Adrenal gland (tissue), 5 donors: ENCODE measurements around the gene ATP13A1.

Experiments used
- POLR2A ChIP-seq, 2 donors: fragments of 450-650 bp; IDR thresholded peaks; one replicate each; pipeline ENCODE4 v1.6.1; 2017; ENCODE audit warnings: antibody characterized with exemption in 2 of 2, mild to moderate bottlenecking in 2 of 2, moderate library complexity in 1 of 2
- TF ChIP-seq, protein P1 (sequence below), 6 experiments: fragments of 450-650 bp in 4 of 6; fragments of 200-600 bp in 2 of 6; sonication (generic) in 1 of 6; IDR thresholded peaks; 1 replicate in 5 of 6; 2 replicates in 1 of 6; pipeline versions ENCODE4 v1.5.1 to v1.8.0; 2016 to 2021; ENCODE audit warnings: antibody characterized with exemption in 6 of 6, mild to moderate bottlenecking in 2 of 6, moderate library complexity in 1 of 6
- donor health status: DM: no; HTN: no; CAD: no.

DNA sequence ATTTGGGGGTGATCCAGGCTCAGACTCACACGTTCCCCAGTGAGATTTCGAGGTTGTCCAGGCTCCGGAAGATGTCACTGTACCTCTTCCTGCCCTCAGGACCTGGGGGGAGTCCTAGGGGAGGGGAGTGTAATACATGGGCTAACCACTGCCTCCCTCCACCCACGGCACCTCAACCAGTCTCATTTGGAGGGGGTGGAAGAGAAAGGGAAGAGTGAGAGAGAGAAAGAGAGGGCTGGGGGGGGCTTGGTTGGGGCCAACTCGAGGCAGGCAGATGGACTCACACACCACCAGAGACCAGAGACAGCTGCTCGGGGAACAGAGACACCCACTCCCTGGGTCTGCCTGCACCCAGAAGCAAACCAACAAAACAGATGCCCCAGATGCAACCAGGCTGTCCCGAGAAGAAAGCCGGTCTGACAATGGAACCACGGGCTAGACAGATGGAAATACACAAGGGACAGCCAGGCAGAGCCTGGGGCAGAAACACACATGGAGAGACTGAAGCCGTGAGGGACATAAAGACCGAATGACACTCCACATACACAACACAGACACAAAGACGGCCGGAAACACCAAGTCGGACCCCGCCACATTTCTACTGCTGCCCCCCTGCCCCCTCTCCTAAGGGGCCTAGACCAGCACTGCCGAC lies 20.8 kb downstream of the ATP13A1 start:
- no peak for TF ChIP-seq POLR2A (IDR thresholded peaks at IDR 0.05)
- TF ChIP-seq, protein P1, sequence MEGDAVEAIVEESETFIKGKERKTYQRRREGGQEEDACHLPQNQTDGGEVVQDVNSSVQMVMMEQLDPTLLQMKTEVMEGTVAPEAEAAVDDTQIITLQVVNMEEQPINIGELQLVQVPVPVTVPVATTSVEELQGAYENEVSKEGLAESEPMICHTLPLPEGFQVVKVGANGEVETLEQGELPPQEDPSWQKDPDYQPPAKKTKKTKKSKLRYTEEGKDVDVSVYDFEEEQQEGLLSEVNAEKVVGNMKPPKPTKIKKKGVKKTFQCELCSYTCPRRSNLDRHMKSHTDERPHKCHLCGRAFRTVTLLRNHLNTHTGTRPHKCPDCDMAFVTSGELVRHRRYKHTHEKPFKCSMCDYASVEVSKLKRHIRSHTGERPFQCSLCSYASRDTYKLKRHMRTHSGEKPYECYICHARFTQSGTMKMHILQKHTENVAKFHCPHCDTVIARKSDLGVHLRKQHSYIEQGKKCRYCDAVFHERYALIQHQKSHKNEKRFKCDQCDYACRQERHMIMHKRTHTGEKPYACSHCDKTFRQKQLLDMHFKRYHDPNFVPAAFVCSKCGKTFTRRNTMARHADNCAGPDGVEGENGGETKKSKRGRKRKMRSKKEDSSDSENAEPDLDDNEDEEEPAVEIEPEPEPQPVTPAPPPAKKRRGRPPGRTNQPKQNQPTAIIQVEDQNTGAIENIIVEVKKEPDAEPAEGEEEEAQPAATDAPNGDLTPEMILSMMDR (IDR thresholded peaks at IDR 0.05), result no peak
